ENCODE results near the gene DUOXA2.

Gene DUOXA2

GRCh38 chr15:45120081-45120972 lies 6.2 kb downstream of the DUOXA2 start:
- Histone ChIP-seq H3K36me3 (ENCODE audit: control insufficient read depth in 1 of 2, insufficient read depth in 2 of 2, low read length in 2 of 2) (no peaks in the 10 kb centered on the region), H3K4me3 (ENCODE audit: low read depth in 1 of 2, low read length in 2 of 2) (no peak overlapping the region), H3K4me1 (ENCODE audit: control insufficient read depth in 1 of 2, insufficient read depth in 2 of 2, low read length in 2 of 2) (peaks cover 0 to 20% of the 10 kb centered on the region in 2 donors), H3K27ac (ENCODE audit: low read length) (no peak overlapping the region), H3K27me3 (ENCODE audit: low read depth, low read length) (peaks cover 33% of the 10 kb centered on the region), H3K9me3 (ENCODE audit: control insufficient read depth in 1 of 2, low read length in 2 of 2) (no peaks in the 10 kb centered on the region)

GRCh38 chr15:45121020-45121419 lies 6.9 kb downstream of the DUOXA2 start:
- Histone ChIP-seq H3K4me1 (ENCODE audit: control insufficient read depth in 1 of 2, insufficient read depth in 2 of 2, low read length in 2 of 2) (peaks cover 0 to 20% of the 10 kb centered on the region in 2 donors), H3K36me3 (ENCODE audit: control insufficient read depth in 1 of 2, insufficient read depth in 2 of 2, low read length in 2 of 2) (no peaks in the 10 kb centered on the region), H3K4me3 (ENCODE audit: low read depth in 1 of 2, low read length in 2 of 2) (no peak overlapping the region), H3K27ac (ENCODE audit: low read length) (no peak overlapping the region), H3K9me3 (ENCODE audit: control insufficient read depth in 1 of 2, low read length in 2 of 2) (no peaks in the 10 kb centered on the region), H3K27me3 (ENCODE audit: low read depth, low read length) (peaks cover 26% of the 10 kb centered on the region)

GRCh38 chr15:45121706-45122417 lies 7.7 kb downstream of the DUOXA2 start:
- Histone ChIP-seq H3K4me3 (ENCODE audit: low read depth in 1 of 2, low read length in 2 of 2) (no peak overlapping the region), H3K4me1 (ENCODE audit: control insufficient read depth in 1 of 2, insufficient read depth in 2 of 2, low read length in 2 of 2) (peaks cover 0 to 12% of the 10 kb centered on the region in 2 donors), H3K9me3 (ENCODE audit: control insufficient read depth in 1 of 2, low read length in 2 of 2) (no peaks in the 10 kb centered on the region), H3K36me3 (ENCODE audit: control insufficient read depth in 1 of 2, insufficient read depth in 2 of 2, low read length in 2 of 2) (no peaks in the 10 kb centered on the region), H3K27me3 (ENCODE audit: low read depth, low read length) (peaks cover 17% of the 10 kb centered on the region), H3K27ac (ENCODE audit: low read length) (no peak overlapping the region)

GRCh38 chr15:45122719-45123118 lies 8.6 kb downstream of the DUOXA2 start:
- peaks cover 14% of the 10 kb centered on the region for H3K27me3 ChIP-seq (ENCODE audit: low read depth, low read length)
- H3K4me1 ChIP-seq (ENCODE audit: control insufficient read depth in 1 of 2, insufficient read depth in 2 of 2, low read length in 2 of 2) = peaks cover 0 to 3% of the 10 kb centered on the region in 2 donors
- H3K4me3 ChIP-seq (ENCODE audit: low read depth in 1 of 2, low read length in 2 of 2) = no peak overlapping the region
- H3K27ac ChIP-seq (ENCODE audit: low read length) = no peak overlapping the region
- H3K9me3 ChIP-seq (ENCODE audit: control insufficient read depth in 1 of 2, low read length in 2 of 2) = no peaks in the 10 kb centered on the region
- no peaks in the 10 kb centered on the region for H3K36me3 ChIP-seq (ENCODE audit: control insufficient read depth in 1 of 2, insufficient read depth in 2 of 2, low read length in 2 of 2)

- H3K27me3 ChIP-seq (ENCODE audit: low read depth, low read length) = peaks cover 17% of the 10 kb centered on the region
- H3K9me3 ChIP-seq (ENCODE audit: control insufficient read depth in 1 of 2, low read length in 2 of 2) = no peaks in the 10 kb centered on the region
Observed at GRCh38 chr15:45123397-45123796, 9.3 kb downstream of the DUOXA2 start.

GRCh38 chr15:45126535-45127158 lies 12.5 kb downstream of the DUOXA2 start:
- no peaks in the 10 kb centered on the region for H3K9me3 ChIP-seq (ENCODE audit: control insufficient read depth in 1 of 2, low read length in 2 of 2)
- H3K27me3 ChIP-seq (ENCODE audit: low read depth, low read length) = peaks cover 33% of the 10 kb centered on the region
- no peak overlapping the region for H3K27ac ChIP-seq (ENCODE audit: low read length)
- H3K36me3 ChIP-seq (ENCODE audit: control insufficient read depth in 1 of 2, insufficient read depth in 2 of 2, low read length in 2 of 2) = no peaks in the 10 kb centered on the region
- no peaks in the 10 kb centered on the region for H3K4me1 ChIP-seq (ENCODE audit: control insufficient read depth in 1 of 2, insufficient read depth in 2 of 2, low read length in 2 of 2)
- H3K4me3 ChIP-seq (ENCODE audit: low read depth in 1 of 2, low read length in 2 of 2) = no peak overlapping the region

More at GRCh38 chr15:45123397-45123796, 9.3 kb downstream of the DUOXA2 start:
- H3K4me3 ChIP-seq (ENCODE audit: low read depth in 1 of 2, low read length in 2 of 2) = no peak overlapping the region
- H3K27ac ChIP-seq (ENCODE audit: low read length) = no peak overlapping the region
- no peaks in the 10 kb centered on the region for H3K36me3 ChIP-seq (ENCODE audit: control insufficient read depth in 1 of 2, insufficient read depth in 2 of 2, low read length in 2 of 2)
- H3K4me1 ChIP-seq (ENCODE audit: control insufficient read depth in 1 of 2, insufficient read depth in 2 of 2, low read length in 2 of 2) = no peaks in the 10 kb centered on the region

GRCh38 chr15:45128971-45129639 lies 15.0 kb downstream of the DUOXA2 start:
- Histone ChIP-seq H3K27me3 (ENCODE audit: low read depth, low read length) (peaks cover 42% of the 10 kb centered on the region), H3K9me3 (ENCODE audit: control insufficient read depth in 1 of 2, low read length in 2 of 2) (no peaks in the 10 kb centered on the region), H3K4me1 (ENCODE audit: control insufficient read depth in 1 of 2, insufficient read depth in 2 of 2, low read length in 2 of 2) (no peaks in the 10 kb centered on the region), H3K4me3 (ENCODE audit: low read depth in 1 of 2, low read length in 2 of 2) (peak overlapping the region in 1 of 2 donors; percentile 45), H3K36me3 (ENCODE audit: control insufficient read depth in 1 of 2, insufficient read depth in 2 of 2, low read length in 2 of 2) (no peaks in the 10 kb centered on the region), H3K27ac (ENCODE audit: low read length) (no peak overlapping the region)

GRCh38 chr15:45129651-45130129 lies 15.6 kb downstream of the DUOXA2 start, which contains the start of the genes DUOX1 and DUOXA1:
DUOX1 (plus strand) TSS chr15:45129994; CDS start chr15:45131967, 1,973 bp downstream.
DUOXA1 (minus strand) TSS chr15:45129879; CDS start chr15:45123014, 6,865 bp downstream.
- no peaks in the 10 kb centered on the region for H3K36me3 ChIP-seq (ENCODE audit: control insufficient read depth in 1 of 2, insufficient read depth in 2 of 2, low read length in 2 of 2)
- H3K27me3 ChIP-seq (ENCODE audit: low read depth, low read length) = peaks cover 48% of the 10 kb centered on the region
- H3K4me1 ChIP-seq (ENCODE audit: control insufficient read depth in 1 of 2, insufficient read depth in 2 of 2, low read length in 2 of 2) = no peaks in the 10 kb centered on the region
- H3K9me3 ChIP-seq (ENCODE audit: control insufficient read depth in 1 of 2, low read length in 2 of 2) = no peaks in the 10 kb centered on the region
- H3K4me3 ChIP-seq (ENCODE audit: low read depth in 1 of 2, low read length in 2 of 2) = peak within 1 kb of the TSS in 1 of 2 donors; percentile 45
- no peak within 1 kb of the TSS for H3K27ac ChIP-seq (ENCODE audit: low read length)

GRCh38 chr15:45130291-45131000 lies 16.3 kb downstream of the DUOXA2 start:
- Histone ChIP-seq H3K27me3 (ENCODE audit: low read depth, low read length) (peaks cover 53% of the 10 kb centered on the region), H3K4me1 (ENCODE audit: control insufficient read depth in 1 of 2, insufficient read depth in 2 of 2, low read length in 2 of 2) (peaks cover 0 to 6% of the 10 kb centered on the region in 2 donors), H3K27ac (ENCODE audit: low read length) (no peak overlapping the region), H3K36me3 (ENCODE audit: control insufficient read depth in 1 of 2, insufficient read depth in 2 of 2, low read length in 2 of 2) (no peaks in the 10 kb centered on the region), H3K4me3 (ENCODE audit: low read depth in 1 of 2, low read length in 2 of 2) (peak overlapping the region in 1 of 2 donors; percentile 45), H3K9me3 (ENCODE audit: control insufficient read depth in 1 of 2, low read length in 2 of 2) (no peaks in the 10 kb centered on the region)

- Histone ChIP-seq H3K27me3 (ENCODE audit: low read depth, low read length) (peaks cover 59% of the 10 kb centered on the region), H3K27ac (ENCODE audit: low read length) (no peak overlapping the region), H3K4me1 (ENCODE audit: control insufficient read depth in 1 of 2, insufficient read depth in 2 of 2, low read length in 2 of 2) (peaks cover 0 to 7% of the 10 kb centered on the region in 2 donors), H3K9me3 (ENCODE audit: control insufficient read depth in 1 of 2, low read length in 2 of 2) (no peaks in the 10 kb centered on the region), H3K36me3 (ENCODE audit: control insufficient read depth in 1 of 2, insufficient read depth in 2 of 2, low read length in 2 of 2) (no peaks in the 10 kb centered on the region), H3K4me3 (ENCODE audit: low read depth in 1 of 2, low read length in 2 of 2) (no peak overlapping the region)
Observed at GRCh38 chr15:45131510-45131909, 17.4 kb downstream of the DUOXA2 start.

Measured in muscle layer of duodenum (tissue), 2 donors.